Measurements from ENCODE around the gene TMA7B.
"Not testable (repeated sequence)": the region's sequence is repeated elsewhere in the genome, so short reads cannot be mapped to it uniquely, and the experiment has no call there.

Gene TMA7B

GRCh38 chr22:39985383-39986035 lies 25.3 kb downstream of the TMA7B start:
- DNase-seq, result no peak

GRCh38 chr22:39988386-39989114 lies 28.4 kb downstream of the TMA7B start:
- no peak for DNase-seq

GRCh38 chr22:39989633-39990032 lies 29.4 kb downstream of the TMA7B start:
- no peak for DNase-seq

- DNase-seq, result no peak
Observed at GRCh38 chr22:39990686-39991085, 30.5 kb downstream of the TMA7B start.

- DNase-seq, result no peak
Observed at GRCh38 chr22:39991159-39991860, 31.1 kb downstream of the TMA7B start.

GRCh38 chr22:39992088-39992826 lies 32.1 kb downstream of the TMA7B start:
- no peak for DNase-seq

- DNase-seq, result not testable (repeated sequence)
Observed at GRCh38 chr22:39992894-39993293, 32.7 kb downstream of the TMA7B start.

GRCh38 chr22:39994041-39994565 lies 33.9 kb downstream of the TMA7B start:
- no peak for DNase-seq

GRCh38 chr22:39994566-39995392 lies 34.6 kb downstream of the TMA7B start, which contains the start of gene FAM83F:
Gene FAM83F, plus strand, starts transcription at chr22:39994954. Its CDS starts 89 bp downstream, at chr22:39995043.
- DNase-seq, result no peak

- no peak for DNase-seq
Observed at GRCh38 chr22:39995393-39996252, 35.4 kb downstream of the TMA7B start.

GRCh38 chr22:39996732-39997131 lies 36.5 kb downstream of the TMA7B start:
- DNase-seq, result no peak

GRCh38 chr22:39997421-39997820 lies 37.2 kb downstream of the TMA7B start:
- no peak for DNase-seq

GRCh38 chr22:39997939-39998726 lies 37.9 kb downstream of the TMA7B start:
- DNase-seq, result no peak

- DNase-seq, result no peak
Observed at GRCh38 chr22:39999144-39999757, 39.1 kb downstream of the TMA7B start.

GRCh38 chr22:40000171-40000570 lies 40.0 kb downstream of the TMA7B start:
- no peak for DNase-seq

- no peak for DNase-seq
Observed at GRCh38 chr22:40001106-40001505, 40.9 kb downstream of the TMA7B start.

- no peak for DNase-seq
Observed at GRCh38 chr22:40001800-40002577, 41.8 kb downstream of the TMA7B start.

- no peak for DNase-seq
Observed at GRCh38 chr22:40002935-40003715, 42.9 kb downstream of the TMA7B start.

Data from activated gamma-delta T cell (primary cell).